NCI-H774 (cell line): ENCODE data around the gene MSI2.
"Not testable (repeated sequence)": the region's sequence is repeated elsewhere in the genome, so short reads cannot be mapped to it uniquely, and the experiment has no call there.

Source experiments
- DNase-seq: peaks from one replicate; lab custom pipeline; 2025; lab: John Stamatoyannopoulos, UW

Gene MSI2

GRCh38 chr17:57255776-57256681 lies at the start of gene MSI2:
MSI2 (plus strand) TSS chr17:57256523; CDS start chr17:57256743, 220 bp downstream.
- peak; percentile 89 for DNase-seq

- no peak for DNase-seq
Measured at GRCh38 chr17:57206928-57207327, 49.4 kb upstream of the MSI2 start.

DNA sequence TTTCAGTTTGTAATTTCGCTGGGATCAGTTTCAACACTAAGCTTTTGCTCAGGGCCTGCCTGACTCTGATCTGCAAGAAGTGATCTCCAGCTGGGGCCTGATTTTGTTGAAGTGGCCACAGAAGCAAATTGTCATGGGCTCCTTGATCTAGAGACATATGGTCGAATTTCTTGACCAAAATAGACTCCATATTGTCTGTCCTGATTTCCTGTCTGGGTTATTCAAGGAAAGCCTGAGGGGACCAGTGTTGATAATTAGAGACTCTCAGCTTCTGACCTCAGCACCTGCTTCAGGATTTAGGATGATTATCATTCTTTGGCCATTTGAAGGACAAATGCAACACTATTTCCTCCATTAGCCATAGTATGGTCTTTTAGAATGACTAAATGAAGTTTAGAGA lies 48.9 kb upstream of the MSI2 start:
- DNase-seq: no peak

- no peak for DNase-seq
Measured at GRCh38 chr17:57210224-57210553, 46.1 kb upstream of the MSI2 start.

- no peak for DNase-seq
Measured at GRCh38 chr17:57210972-57211411, 45.3 kb upstream of the MSI2 start.

GRCh38 chr17:57211543-57211942 lies 44.8 kb upstream of the MSI2 start:
- DNase-seq: peak; percentile 15

DNA sequence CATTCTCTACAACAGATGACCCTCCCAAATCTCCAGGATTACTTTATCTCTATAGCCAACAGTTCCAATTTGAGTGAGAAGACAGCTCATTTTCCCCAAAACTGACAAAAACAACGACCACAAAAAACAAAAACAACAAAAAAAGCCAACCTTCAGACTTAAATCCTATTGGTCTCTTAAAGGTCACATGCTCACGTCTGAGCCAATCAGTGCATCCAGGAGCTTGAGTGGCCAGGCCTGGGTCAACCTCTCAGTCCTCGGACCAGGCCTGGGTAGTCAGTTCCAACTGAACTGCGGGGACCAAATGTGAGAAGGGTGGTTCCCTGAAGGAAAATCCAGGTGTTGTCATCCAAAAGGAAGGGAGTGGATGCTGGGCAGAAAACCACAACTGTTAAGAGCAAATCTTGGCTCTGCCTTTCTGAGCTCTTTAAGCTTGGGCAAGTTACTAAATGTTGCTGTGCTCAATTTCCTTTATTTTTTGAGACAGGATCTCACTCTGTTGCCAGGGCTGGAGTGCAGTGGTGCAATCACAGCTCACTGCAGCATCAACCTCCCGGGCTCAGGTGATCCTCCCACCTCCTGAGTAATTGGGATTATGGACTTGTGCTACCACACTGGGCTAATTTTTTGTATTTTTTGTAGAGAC lies 43.0 kb upstream of the MSI2 start:
- no peak for DNase-seq

- no peak for DNase-seq
Measured at GRCh38 chr17:57215317-57215716, 41.0 kb upstream of the MSI2 start.

DNA sequence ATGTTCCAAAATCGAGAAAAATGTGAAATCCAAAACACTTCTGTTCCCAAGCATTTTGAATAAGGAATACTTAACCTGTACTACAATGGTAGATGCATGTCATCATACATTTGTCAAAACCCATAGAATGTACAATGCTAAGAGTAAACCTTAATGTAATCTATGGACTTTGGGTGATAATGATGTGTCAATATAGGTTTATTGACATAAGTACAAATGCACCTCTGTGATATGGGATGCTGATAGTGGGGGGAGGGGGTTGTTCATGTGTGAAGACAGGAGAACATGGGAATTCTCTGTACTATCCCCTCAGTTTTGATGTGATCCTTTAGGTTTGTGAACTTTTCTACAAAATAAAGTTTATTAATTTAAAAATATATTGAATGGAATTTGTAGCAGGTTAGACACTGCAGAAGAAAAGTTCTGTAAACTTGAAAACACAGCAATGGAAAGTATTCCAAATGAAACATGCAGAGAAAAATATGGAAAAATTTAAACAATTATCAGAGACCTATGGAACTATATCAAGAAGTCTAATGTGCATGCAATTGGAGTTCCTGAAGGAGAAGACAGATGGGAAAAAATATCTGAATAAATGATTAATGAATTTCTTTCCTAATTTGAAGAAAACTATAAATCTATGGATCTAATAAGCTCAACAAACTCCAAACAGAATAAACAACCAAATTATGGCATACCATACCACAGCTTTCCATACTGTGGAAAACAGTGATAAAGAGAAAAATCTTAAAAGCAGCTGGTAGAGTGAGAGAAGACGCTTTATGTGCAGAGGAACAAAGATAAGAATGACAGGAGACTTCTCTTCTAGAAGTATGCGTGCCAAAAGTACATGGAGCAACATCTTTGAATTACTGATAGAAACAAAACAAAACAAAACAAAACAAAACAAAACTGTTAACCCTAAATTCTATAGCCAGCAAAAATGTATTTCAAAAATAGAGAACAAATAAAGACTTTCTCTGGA lies 34.7 kb upstream of the MSI2 start:
- no peak for DNase-seq

GRCh38 chr17:57222422-57222821 lies 33.9 kb upstream of the MSI2 start:
- not testable (repeated sequence) for DNase-seq

DNA sequence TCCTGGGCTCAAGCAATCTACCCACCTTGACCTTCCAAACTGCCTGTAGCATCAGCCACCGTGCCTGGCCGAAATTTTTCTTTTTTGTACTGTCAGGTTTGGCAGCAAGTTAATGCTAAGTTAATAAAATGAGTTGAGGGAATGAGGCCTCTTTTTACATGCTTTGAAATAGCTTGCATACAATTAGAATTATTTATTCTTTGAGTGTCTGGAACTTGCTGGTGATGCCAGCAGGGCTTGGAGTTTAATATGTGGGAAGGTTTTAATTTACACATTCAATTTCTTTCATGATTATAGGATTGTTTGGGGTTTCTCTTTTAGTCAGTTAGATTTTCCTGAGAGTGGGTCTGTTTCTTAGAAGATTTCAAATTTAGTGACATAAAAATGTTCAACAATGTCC lies 31.2 kb upstream of the MSI2 start:
- DNase-seq: no peak

- DNase-seq: no peak
Measured at GRCh38 chr17:57226793-57227192, 29.5 kb upstream of the MSI2 start.

DNA sequence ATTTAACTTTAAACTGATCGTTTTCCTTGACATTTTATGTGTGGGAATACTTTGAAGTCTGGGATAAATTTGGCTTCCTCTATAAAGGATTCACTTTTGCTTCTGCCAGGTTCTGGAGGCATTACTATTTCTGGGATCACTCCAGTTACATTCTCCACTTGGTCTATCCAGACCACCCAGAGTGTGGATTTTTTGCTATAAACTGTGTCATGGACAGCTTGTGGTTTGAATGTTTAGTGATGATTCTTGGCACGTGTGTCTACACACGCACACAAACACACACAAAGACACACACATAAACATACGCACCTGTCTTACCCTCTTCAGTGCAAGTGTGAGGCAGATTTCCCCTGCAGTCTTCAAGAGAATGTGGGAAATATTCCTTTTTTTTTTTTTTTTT lies 27.4 kb upstream of the MSI2 start:
- no peak for DNase-seq

- no peak for DNase-seq
Measured at GRCh38 chr17:57234061-57234738, 22.1 kb upstream of the MSI2 start.

DNA sequence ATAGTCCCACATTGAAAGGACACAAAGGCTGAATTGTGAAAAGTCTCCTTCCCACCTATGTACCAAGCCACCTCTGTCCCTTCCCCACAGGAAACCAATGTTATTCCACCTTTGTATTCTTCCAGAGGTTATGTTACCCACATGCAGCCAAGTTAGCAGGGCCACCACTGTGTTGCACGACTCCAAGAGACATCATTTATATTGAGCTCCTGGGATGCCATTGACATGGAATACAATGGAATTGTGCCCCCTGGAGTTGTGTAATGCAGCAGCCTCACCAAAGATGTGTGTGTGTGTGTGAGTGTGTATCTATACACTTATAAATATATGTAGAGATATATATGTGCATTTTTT lies 21.6 kb upstream of the MSI2 start:
- DNase-seq: no peak

GRCh38 chr17:57235124-57235523 lies 21.2 kb upstream of the MSI2 start:
- no peak for DNase-seq

DNA sequence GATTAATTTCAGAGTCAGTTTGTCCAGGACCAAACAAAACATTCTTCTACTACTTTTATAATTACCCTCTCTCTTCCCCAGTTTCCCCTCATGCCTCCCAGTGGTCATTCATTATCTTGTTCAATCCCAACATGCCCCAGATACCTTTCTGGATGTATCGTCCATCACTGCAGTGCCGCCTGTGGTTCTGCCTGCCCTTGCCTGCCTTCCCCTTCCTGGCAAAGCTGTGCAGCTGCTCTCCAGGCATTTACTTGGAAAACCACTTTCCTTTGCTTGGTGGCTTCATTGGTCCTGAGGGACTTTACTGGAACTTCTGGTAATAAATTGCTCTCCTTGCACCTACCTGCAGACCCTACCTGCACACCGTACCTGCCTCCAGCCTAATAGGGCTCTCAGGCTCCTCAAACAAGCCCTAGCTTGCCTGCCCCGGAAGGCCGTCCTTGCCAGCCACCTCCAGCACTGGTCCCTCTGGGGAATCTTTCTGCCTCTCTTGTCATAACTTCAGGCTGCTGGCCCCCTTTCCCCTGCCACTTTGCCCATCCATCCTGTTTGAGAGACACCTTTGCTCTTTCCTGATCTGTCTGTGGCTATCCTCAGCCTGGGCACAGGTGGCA lies 19.5 kb upstream of the MSI2 start:
- no peak for DNase-seq

DNA sequence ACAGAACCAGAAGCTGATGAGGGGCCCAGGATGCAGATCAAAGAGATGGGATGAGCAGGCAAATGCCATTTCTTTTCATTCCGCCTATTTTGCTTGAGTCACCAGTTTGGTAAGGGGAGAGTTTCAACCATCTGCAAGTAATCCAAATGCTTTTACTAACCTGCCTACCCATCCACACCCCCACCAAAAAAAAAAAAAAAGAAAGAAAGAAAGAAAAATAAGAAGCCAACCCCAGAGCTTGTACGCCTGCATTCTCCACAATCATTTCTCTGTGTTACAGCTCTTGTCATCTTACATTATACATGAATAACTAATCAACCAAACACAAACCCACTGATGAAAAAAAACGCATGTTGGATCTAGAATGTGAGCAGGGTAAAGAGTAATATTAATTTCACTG lies 15.7 kb upstream of the MSI2 start:
- DNase-seq: no peak

DNA sequence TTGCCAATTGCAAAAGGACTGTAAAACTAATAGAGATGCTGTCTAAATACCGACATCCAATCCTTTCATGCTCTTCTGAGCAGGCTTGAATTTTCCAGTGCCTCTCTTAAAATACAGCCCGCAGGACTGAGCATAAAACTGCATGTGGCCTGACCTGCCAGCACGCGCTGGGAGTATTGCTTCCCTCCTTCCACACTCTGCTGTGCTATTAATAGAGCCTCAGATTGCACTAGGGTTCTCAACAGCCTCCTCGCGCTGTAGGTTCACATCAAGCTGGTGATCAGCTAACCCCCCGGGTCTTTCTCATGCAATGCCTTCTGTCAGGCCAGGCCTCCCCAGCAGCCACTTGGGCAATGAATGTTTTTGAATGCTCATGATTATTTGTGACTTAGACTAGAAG lies 14.2 kb upstream of the MSI2 start:
- no peak for DNase-seq

DNA sequence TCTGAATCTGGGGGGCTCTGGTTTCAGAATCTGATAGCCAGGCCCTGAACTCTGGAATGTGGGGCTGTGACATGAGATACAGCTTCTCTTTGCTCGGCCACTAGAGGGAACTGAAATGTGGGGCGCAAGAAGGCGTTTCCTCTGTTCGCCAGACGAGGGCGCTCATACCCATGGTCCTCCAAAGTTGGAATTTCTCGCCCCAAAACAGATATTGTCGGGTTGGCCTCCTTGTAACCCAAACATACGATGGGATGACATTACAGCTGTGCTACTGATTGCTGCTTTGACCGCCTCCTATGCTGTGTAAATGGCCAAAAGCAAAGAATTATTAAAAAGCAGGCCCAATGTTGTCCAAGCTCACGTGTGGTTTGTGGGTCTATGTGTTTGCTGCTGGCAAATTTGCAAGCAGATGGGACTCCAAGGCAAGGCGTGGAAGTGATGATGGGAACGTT lies 13.1 kb upstream of the MSI2 start:
- peak; percentile 43 for DNase-seq

DNA sequence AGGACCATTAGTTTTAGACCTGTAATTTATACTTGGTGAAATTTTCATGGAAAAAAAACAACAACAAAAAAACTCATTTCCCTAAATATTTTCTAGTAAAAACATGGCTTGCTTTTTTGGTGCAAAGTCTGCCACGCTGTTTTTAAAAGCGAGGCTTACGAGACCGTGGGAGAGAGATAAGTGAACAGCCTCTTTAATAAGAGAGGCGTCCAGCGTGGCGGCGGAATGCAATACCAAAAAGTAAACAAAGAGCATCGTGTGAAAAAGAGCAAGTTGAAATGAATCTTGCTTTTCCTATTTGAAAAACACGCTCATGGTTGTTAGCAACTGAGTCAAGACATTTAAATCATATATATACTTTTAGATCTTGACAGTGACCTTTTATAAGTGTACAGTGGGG lies 10.5 kb upstream of the MSI2 start:
- no peak for DNase-seq
